GM20431 (cell line): ENCODE measurements around the gene ZDHHC11.
"Not testable (repeated sequence)": the region's sequence is repeated elsewhere in the genome, so short reads cannot be mapped to it uniquely, and the experiment has no call there.

Experiments used
- in situ Hi-C: fragments of 300-500 bp; cut with MseI, MboI; formaldehyde crosslinking; loops from one replicate; pipeline ENCODE4 v1.15.0; 2020; ENCODE audit warnings: low sequenced_read_pairs; ENCODE audit not compliant: unreplicated experiment

The ZDHHC11 gene

DNA sequence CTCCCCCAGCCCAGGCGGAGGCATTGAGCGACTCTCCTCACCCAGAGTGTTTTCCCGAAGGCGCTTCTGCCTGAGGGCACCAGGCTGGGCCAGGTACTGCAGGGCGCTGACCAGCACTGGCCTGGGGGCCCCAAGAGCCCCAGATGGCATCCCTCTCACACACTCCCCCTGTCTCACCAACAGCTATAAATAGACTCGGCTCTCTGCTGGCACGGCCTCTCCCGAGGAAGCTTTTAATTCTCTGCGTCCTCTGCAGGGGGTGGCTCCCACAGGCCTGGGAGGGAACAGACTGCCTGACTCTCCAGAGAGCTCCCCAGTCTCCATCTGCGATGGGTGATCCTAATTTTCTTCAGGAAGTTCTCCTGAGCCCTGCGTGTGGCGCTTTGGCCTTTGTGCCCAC, 68.4 kb downstream of the ZDHHC11 start:
- in situ Hi-C loops: not testable (repeated sequence)

- in situ Hi-C loops: not testable (repeated sequence)
Observed at GRCh38 chr5:780571-780970, 70.2 kb downstream of the ZDHHC11 start.

DNA sequence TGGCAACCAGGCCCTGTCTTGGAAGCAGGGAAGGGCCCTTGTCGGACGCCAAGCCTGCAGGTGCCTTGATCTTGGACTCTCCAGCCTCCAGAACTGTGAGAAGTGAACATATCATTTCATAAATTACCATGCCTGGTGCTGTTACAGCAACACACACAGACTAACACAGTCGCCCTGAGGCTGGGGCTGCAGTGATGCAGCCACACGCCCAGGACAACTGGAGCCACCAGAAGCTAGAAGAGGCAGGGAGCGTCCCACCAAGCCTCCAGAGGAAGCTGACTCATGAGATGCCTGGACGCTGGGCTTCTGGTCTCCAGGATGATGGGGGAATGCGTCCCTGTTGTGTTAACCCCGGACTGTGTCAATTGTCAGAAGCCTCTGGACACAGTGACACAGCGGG, 71.8 kb downstream of the ZDHHC11 start:
- in situ Hi-C loops: not testable (repeated sequence)

- in situ Hi-C loops: not testable (repeated sequence)
Observed at GRCh38 chr5:778421-778820, 72.4 kb downstream of the ZDHHC11 start.

DNA sequence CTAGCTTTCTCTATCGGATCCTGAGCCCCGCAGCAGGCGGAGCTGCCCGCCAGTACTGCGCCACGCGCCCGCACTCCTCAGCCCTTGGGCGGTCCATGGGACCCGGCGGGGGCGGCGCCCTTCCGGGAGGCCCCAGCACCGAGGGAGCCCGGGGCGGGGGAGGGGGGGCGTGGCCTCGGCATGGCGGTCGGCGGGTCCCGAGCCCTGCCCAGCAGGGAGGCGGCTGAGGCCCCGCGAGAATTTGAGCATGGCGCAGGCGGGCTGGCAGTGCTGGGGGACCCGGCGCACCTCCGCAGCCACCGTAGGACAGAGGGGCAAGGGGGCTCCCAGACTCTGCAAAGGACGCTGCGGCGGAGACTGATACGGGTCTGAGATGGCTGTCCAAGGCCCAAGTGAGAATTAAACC, 73.0 kb downstream of the ZDHHC11 start:
- in situ Hi-C loops: no loop called here

- in situ Hi-C loops: no loop called here
Observed at GRCh38 chr5:776862-777711, 73.7 kb downstream of the ZDHHC11 start.

- in situ Hi-C loops: no loop called here
Observed at GRCh38 chr5:775961-776861, 74.6 kb downstream of the ZDHHC11 start.

- in situ Hi-C loops: not testable (repeated sequence)
Observed at GRCh38 chr5:775595-775960, 75.2 kb downstream of the ZDHHC11 start.

DNA sequence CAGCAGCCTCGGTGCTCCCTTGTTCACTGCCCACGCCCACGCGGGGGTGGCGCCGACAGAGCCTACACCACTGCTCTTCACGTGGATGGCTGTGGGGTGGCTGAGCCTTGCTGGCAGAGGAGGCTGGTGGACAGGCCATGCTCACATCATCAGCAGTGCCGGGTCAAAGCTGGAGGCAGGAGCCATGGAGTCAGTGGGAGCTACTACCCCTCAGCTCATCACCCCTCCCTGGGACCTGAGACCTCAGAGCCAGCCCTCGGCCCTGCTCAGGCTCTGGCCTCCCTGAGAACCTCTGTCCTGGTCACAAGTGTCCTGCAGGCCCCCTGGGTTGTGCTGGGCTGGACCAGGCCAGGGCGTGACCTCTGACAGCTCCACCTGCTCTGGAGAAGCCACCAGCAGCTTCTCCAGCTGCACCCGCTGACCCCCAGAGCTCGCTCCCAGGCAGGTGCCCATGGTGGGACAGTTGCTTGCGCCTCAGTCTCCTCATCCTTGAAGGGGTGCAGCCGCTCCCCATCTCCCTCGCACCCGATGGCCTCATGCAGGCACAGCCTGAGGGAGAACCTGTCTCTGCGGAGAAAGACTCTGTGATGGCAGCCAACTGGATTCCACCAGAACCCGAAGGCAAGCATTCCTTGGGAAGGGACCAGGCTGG, 75.8 kb downstream of the ZDHHC11 start:
- in situ Hi-C loops: not testable (repeated sequence)

- in situ Hi-C loops: not testable (repeated sequence)
Observed at GRCh38 chr5:774304-774703, 76.5 kb downstream of the ZDHHC11 start.

GRCh38 chr5:773517-774264, 77.1 kb downstream of the ZDHHC11 start:
- in situ Hi-C loops: no loop called here

DNA sequence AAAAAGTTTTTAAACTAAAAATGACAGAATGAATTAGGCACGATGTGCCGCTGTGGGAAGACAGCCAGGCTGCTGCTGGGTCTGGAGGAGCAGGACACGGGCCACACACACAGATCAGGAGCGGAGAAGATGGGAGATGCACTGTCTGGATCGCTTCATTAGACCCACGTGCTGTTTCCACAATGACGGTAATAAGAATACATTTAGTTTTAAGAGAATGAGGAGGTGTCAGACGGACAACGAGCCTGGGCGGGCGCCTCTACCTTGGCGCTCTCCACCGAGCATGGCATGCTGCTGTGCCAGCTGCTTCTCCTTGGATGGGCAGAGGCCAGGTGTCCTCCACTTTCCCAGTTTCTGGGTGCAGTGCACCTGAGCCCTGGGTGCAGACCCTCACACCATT, 77.9 kb downstream of the ZDHHC11 start:
- in situ Hi-C loops: not testable (repeated sequence)

GRCh38 chr5:772547-772890, 78.3 kb downstream of the ZDHHC11 start:
- in situ Hi-C loops: not testable (repeated sequence)

GRCh38 chr5:771841-772546, 78.8 kb downstream of the ZDHHC11 start:
- in situ Hi-C loops: not testable (repeated sequence)

DNA sequence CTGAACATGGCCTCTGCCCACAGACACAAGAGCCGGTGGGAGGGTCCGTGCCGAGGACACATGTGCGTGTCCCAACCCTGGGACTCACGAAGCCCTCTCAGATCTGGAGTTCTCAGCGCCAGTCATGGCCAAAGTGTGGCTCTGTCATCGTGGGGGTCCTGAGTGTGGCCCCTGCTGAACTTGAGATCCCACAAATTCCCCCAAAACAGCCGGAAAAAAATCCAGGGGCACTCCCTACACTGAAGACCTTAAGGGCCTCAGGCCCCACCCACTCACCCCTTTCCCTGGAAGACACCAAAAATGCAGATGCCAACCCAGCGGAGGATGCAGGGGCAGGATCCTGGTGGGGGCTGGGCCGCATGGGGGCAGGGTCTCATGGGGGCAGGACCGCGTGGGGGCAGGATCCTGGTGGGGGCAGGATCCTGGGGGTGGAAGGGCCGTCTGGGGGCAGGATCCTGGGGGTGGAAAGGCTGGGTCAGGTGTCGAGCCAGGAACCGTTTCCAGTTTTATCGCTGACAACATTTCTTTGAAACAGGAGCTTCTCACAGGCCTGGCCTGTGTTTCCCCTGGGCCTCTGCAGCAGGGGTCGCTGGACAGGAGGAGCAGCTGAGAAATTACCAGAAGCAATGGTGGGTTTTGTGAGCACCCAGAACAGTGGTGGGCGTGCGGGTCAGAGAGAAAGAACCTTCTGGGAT, 79.6 kb downstream of the ZDHHC11 start:
- in situ Hi-C loops: not testable (repeated sequence)

- in situ Hi-C loops: not testable (repeated sequence)
Observed at GRCh38 chr5:770585-770984, 80.2 kb downstream of the ZDHHC11 start.

GRCh38 chr5:769485-770145, 81.2 kb downstream of the ZDHHC11 start:
- in situ Hi-C loops: not testable (repeated sequence)

DNA sequence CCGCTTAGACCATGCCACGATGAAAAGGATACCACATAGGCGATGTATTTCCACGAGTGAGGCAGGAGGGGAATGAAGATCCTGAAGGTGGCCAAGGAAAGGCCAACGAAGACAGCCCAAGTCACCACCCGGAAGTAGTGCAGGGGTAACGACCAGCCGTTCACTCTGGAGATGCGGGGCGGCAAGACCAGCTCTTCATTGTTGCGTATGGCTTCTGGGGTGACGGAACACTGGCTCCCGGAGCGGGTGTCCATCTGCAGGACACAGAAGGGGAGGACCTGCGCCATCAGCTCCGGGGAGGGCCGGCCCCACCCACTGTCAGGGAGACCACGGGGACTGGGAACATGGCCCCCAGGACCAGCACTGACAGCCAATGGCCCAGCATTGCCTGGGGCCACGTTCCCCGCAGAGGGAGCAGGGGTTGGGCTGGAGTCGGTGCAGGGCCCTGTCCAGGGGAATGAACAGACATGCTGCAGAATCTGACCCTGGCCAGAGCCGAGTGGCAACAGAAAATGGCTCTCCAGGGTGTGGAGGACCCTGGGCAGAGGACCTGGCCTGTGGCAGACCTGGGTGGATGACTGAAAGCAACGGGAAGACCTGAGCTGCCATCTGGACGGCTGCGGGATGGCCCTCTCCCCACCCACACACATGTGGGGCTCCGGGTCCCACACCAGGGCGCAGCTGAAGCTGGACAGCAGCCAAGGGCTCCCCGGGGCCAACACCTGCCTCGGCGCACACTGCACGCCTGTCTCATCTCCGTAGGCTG, 83.9 kb downstream of the ZDHHC11 start:
- in situ Hi-C loops: no loop called here
